Smooth muscle cell of the pulmonary artery (primary cell): Measurements from ENCODE around the gene TMEM38A. TPM values are rescaled to one million over a fixed set of nuclear protein-coding genes. Genes with fewer than 3 reads are reported as not detected.

Source experiments
- total RNA-seq: library from RNA; depleted of rRNA; stranded (reverse); fragments of >200 nt; gene quantifications from 2 replicates; pipeline ENCODE4 v1.2.3, GENCODE V29; 2014

TMEM38A gene
- 5.1 and 8.3 TPM in 2 replicates for total RNA-seq

GRCh38 chr19:16660763-16661479, at the start of gene TMEM38A:
TSS of gene TMEM38A (plus strand) at chr19:16661139. CDS start at chr19:16661218, 79 bp downstream.

GRCh38 chr19:16628183-16628983, 32.6 kb upstream of the TMEM38A start, which contains the start of gene MED26:
TSS of gene MED26 (minus strand) at chr19:16628204. CDS start at chr19:16627943, 261 bp downstream.

GRCh38 chr19:16659832-16660708, 869 bp upstream of the TMEM38A start, which contains the start of gene SMIM7:
TSS of gene SMIM7 (minus strand) at chr19:16660144. CDS start at chr19:16660110, 34 bp downstream.

Other genes starting within 250 kb of the TMEM38A start
- 11.4 and 16.8 TPM in 2 replicates for gene EPS15L1, start 189.2 kb upstream of the TMEM38A start, total RNA-seq
- gene CALR3, start 165.0 kb upstream of the TMEM38A start, total RNA-seq: not detected in 2 replicates
- 3.5 and 4.5 TPM in 2 replicates for gene C19orf44, start 164.7 kb upstream of the TMEM38A start, total RNA-seq
- 8.2 and 9.3 TPM in 2 replicates for gene CHERP, start 118.7 kb upstream of the TMEM38A start, total RNA-seq
- 57.2 and 65.5 TPM in 2 replicates for gene SLC35E1, start 88.7 kb upstream of the TMEM38A start, total RNA-seq
- gene MED26, start 32.9 kb upstream of the TMEM38A start, total RNA-seq: 5.9 and 7.0 TPM in 2 replicates
- 50.0 and 62.9 TPM in 2 replicates for gene SMIM7, start 995 bp upstream of the TMEM38A start, total RNA-seq
- gene NWD1, start 58.7 kb downstream of the TMEM38A start, total RNA-seq: 0.17 and 0.26 TPM in 2 replicates
- gene SIN3B, start 168.3 kb downstream of the TMEM38A start, total RNA-seq: 36.0 and 44.0 TPM in 2 replicates
- 0.07 and 0.26 TPM in 2 replicates for gene F2RL3, start 227.9 kb downstream of the TMEM38A start, total RNA-seq